Lung microvascular endothelial cell (primary cell): ENCODE results near the gene VCX3A. TPM values are rescaled to one million over a fixed set of nuclear protein-coding genes. Genes with fewer than 3 reads are reported as not detected.
"Not testable (repeated sequence)": the region's sequence is repeated elsewhere in the genome, so short reads cannot be mapped to it uniquely, and the experiment has no call there.

Experiments used
- DNase-seq, 2 donors: peaks; one replicate each; pipeline versions ENCODE4 v3.0.0 to v3.0.0-alpha.2; 2010; ENCODE audit warnings: low read depth in 2 of 2
- total RNA-seq: library from RNA; depleted of rRNA; stranded (reverse); fragments of >200 nt; gene quantifications from 2 replicates; pipeline ENCODE4 v1.2.1, GENCODE V29; 2014

VCX3A gene
- not detected in 2 replicates for total RNA-seq

GRCh38 chrX:6535018-6535417 lies at the start of gene VCX3A:
Gene VCX3A, minus strand, starts transcription at chrX:6535118. Its CDS starts 621 bp downstream, at chrX:6534497.
- not testable (repeated sequence) for DNase-seq

- DNase-seq, result no peak
These were observed 39.8 kb upstream of the VCX3A start for GRCh38 chrX:6574762-6575161.

GRCh38 chrX:6568031-6568430 lies 33.1 kb upstream of the VCX3A start:
- no peak for DNase-seq

GRCh38 chrX:6558979-6559378 lies 24.1 kb upstream of the VCX3A start:
- no peak for DNase-seq

GRCh38 chrX:6557690-6558089 lies 22.8 kb upstream of the VCX3A start:
- no peak for DNase-seq

GRCh38 chrX:6550999-6551398 lies 16.1 kb upstream of the VCX3A start:
- DNase-seq, result no peak

- DNase-seq, result no peak
These were observed 10.8 kb upstream of the VCX3A start for GRCh38 chrX:6545712-6546111.

- DNase-seq, result no peak
These were observed 8.3 kb downstream of the VCX3A start for GRCh38 chrX:6526564-6527136.

GRCh38 chrX:6517376-6517775 lies 17.5 kb downstream of the VCX3A start:
- no peak for DNase-seq

GRCh38 chrX:6506444-6506843 lies 28.5 kb downstream of the VCX3A start:
- no peak for DNase-seq

- no peak for DNase-seq
These were observed 29.0 kb downstream of the VCX3A start for GRCh38 chrX:6505960-6506359.

GRCh38 chrX:6500719-6501118 lies 34.2 kb downstream of the VCX3A start:
- no peak for DNase-seq

GRCh38 chrX:6498324-6498723 lies 36.6 kb downstream of the VCX3A start:
- DNase-seq, result no peak
